Measurements from ENCODE around the gene CRABP2.

CRABP2 gene

DNA sequence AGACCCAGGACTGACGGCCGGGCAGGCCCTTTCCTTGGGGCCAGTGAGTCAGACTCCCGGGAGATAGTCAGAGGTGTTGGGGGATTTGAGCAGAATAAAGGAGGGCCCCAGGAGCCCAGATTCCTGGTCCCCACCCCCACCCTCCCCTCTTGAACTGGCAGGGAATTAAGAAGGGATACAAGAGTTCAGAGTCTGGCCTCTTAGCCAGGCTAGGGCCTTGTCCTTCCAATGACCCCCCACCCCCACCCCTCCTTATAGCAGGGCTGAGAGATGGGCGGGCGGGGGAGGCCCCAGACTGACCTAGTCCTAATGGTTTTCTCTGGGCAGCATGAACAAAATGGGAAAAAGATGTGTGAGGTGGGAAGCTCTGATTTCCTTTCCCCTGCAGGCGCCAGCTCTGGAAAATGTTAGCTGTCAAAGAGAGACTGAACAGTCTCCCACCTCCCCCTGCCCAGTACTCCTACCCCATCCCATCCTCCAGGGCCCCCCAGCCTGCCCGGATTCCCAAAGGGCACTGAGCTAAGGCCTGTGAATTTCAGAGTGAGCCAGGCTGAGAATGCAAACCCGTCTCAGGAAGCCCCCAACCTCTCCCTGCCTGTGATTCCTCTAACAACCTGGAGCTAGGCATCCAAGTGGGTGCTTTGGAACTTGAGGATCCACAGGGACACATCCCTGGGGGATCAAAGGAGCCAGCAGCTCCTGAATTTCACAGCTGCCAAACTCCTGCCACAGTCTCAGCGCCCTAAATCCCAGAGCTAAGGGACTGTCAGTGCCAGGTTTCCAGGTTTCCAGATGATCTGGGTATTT, 5.8 kb upstream of the CRABP2 start:
- in situ Hi-C loops (cut with HindIII; ENCODE audit: low pct_unique_long_range_greater_than_20kb, low sequenced_read_pairs): no loop called here
- DNase-seq (ENCODE audit: low read depth in 1 of 2, low spot score in 1 of 2): no peak
- no peak for TF ChIP-seq JUND (IDR thresholded peaks at IDR 0.05; ENCODE audit: low read depth)

DNA sequence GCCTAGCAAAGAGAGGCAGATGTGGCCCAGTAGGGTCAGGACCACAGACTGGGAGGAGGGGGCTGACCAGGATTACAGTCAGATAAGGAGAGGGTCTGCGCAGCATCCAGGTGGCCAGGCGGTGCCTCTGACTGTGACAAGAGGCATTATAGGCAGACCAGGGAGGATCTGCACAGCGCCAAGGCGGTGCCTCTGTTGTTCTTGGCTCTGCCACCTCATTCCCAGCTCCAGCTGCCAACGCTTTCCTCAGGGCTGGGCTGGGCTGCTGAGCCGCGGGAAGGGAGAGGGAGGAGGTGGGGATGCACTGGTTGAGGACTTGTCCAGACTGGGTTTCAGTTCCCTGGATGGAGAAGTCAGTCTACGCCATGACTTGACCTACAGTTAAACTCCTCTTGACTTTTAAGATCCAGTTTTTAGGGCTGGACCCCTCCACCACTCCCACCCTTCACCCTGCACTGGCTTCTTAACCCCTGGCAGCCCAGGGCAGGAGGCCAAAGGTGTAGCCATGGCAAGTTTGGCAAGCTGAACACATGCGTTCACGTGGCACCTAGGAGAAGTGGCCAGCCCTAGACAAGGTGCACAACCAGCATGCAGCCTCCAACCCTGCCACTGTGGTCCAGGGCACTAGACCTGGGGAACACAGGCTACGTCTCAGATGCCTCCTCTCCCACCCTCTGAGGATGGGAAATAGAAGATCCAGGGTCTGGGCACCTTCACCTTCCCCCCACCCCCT, 4.5 kb upstream of the CRABP2 start:
- TF ChIP-seq JUND (IDR thresholded peaks at IDR 0.05; ENCODE audit: low read depth): no peak
- DNase-seq (ENCODE audit: low read depth in 1 of 2, low spot score in 1 of 2): peak in 1 of 2 experiments; percentile 87
- in situ Hi-C loops (cut with HindIII; ENCODE audit: low pct_unique_long_range_greater_than_20kb, low sequenced_read_pairs): no loop called here

DNA sequence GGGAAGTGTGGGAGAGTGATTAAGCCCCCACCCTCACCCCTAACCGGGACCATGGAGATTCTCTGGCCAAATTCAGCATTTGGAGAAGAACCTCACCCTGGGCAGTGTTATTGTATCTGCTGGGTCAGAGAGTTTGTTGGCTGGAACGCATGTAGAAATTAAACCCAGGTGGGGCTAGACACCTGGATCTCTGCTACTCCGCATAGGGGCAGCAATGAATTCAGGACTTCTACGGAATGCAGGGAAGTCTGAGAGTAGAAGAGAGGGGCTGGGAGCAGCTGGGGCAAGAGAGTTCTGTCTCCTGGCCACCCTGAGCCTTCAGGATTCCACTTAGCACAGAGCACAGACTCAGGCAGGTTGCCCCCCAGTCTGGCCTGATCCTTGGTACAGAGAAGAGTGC, 3.6 kb upstream of the CRABP2 start:
- no peak for DNase-seq (ENCODE audit: low read depth in 1 of 2, low spot score in 1 of 2)
- in situ Hi-C loops (cut with HindIII; ENCODE audit: low pct_unique_long_range_greater_than_20kb, low sequenced_read_pairs): no loop called here
- TF ChIP-seq JUND (IDR thresholded peaks at IDR 0.05; ENCODE audit: low read depth): no peak

DNA sequence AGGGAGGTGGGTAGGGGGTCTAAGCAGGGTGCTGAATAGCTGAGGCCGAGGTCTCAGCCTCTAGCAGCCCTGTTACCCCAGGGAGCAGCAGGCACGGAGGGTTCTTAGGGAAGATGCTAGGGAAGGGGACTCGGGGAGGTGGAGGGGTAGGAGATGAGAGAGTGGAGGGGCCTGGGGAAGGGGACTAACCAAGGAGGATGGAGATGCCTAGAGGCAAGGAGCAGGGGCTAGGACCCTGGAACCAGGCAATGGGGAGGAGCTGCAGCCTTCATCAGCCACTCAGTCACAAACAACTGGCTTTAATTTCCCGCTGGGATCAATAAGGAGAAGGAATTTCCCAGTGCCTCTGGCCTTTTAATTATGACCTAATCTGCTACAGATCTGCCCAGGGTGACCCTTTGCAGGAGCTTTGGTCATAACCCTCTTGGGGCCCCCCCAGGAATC, 2.9 kb upstream of the CRABP2 start:
- in situ Hi-C loops (cut with HindIII; ENCODE audit: low pct_unique_long_range_greater_than_20kb, low sequenced_read_pairs): no loop called here
- TF ChIP-seq JUND (IDR thresholded peaks at IDR 0.05; ENCODE audit: low read depth): no peak
- DNase-seq (ENCODE audit: low read depth in 1 of 2, low spot score in 1 of 2): no peak

DNA sequence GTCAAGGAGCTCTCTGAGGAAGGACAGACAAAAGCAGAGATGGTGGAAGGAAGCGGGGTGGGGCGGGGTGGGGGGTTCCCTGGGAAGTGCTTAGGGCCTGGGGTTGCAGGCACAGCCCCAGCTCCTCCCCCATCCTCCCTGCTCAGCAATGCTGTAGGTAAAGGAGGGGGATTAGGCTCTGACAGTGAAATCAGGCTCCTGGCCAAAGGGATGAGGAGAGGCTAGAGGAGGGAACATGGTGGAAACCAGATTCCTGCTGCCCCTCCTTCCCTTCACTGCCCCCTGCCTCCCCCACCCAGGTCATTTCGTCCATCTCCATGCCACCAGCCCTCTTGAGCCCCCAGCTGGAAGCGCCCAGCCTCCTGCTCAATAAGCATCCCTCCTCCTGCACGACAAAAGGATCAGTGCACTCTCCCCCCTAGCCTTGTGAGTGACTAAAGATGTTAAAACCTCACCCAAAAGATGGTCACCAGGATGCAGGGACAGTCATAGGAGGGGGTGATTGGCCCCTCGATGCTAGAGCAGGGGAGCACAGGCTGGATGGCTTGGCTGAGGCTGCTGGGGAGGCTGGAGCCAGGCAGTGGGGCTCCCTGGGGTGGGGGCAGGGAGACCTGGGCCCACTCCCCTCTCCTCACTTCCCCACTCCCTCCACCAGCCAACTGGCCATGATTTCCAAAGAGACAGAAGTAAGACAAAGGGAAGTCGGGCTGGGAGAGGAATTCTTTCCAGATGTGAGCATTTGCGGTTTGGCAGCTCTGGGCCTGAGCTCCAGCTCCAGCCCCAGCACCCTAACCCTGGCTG, 2.2 kb upstream of the CRABP2 start:
- in situ Hi-C loops (cut with HindIII; ENCODE audit: low pct_unique_long_range_greater_than_20kb, low sequenced_read_pairs): no loop called here
- DNase-seq (ENCODE audit: low read depth in 1 of 2, low spot score in 1 of 2): no peak
- TF ChIP-seq JUND (IDR thresholded peaks at IDR 0.05; ENCODE audit: low read depth): no peak

DNA sequence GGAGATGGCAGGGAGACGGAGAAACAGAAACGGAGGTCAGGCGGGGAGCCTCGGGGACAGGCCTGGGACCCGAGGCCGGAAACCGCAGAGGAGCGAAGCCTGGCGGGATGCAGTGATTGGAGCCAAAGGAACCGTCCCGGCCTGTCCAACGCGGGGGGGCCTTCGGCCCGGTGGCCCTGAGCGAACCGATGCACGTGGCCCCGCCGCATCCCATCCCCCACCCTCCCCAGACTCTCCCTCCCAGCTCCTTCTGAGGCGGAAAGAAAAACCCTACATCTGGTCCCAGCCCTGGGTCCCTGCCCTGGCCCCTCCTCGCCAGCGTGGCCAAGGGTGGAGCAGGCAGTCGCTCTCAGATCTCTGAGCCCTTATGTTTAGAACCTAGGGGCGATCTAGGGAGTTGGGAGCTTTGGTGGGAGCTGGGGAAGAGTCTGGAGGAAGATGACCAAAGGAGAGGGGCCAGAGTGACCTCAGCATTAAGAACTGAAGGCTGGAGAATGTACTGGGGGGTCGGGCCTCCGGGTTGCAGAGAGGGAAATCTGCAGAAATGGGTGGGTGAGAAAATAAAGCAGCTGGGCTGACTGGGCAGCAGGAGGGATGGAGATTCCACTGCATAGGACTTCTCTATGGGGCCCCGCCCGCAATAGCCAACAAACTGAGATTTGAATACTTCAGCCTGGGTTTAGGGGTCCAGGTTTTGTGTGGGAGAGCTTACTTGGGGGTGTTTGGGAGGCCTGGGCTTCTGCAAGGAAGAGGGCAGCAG, 1.5 kb upstream of the CRABP2 start:
- peak in 1 of 2 experiments; percentile 60 for DNase-seq (ENCODE audit: low read depth in 1 of 2, low spot score in 1 of 2)
- in situ Hi-C loops (cut with HindIII; ENCODE audit: low pct_unique_long_range_greater_than_20kb, low sequenced_read_pairs): no loop called here
- no peak for TF ChIP-seq JUND (IDR thresholded peaks at IDR 0.05; ENCODE audit: low read depth)

DNA sequence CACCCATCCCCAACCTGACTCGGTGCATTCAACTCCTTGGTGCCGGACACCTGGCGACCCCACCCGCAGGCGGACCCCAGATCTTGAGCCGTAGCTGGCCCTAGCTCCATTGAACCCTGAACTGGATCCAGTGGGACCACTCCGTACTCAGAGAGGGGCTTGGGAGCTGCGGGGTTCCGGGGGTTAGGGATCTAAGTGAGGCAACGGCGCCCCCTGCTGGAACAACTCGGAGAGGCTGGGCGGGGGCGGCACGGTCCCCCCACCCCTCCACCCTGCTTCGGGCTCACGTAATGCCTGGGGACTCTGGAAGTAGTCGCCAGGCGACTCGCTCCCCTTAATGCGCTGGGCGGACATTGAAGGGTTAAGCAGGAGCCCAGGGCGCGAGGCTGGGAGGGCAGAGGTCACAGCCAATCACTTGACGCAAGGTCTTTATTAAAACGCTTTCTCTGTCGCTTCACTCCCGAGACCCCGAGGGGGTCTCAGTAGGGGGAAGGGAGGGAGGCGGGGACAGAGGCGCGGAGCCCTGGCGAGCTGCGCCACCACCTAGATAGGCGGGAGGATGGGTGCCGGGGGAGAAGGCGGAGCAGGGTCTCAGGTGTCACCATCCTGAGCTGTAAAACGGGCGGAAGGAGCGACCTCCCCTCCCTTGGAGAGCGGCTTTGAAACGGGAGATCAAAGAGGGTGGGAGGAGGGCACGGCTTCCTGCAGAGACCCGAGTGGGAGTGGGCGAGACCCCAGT, 704 bp upstream of the CRABP2 start:
- peak in 1 of 2 experiments; percentile 79 for DNase-seq (ENCODE audit: low read depth in 1 of 2, low spot score in 1 of 2)
- TF ChIP-seq JUND (IDR thresholded peaks at IDR 0.05; ENCODE audit: low read depth): no peak
- in situ Hi-C loops (cut with HindIII; ENCODE audit: low pct_unique_long_range_greater_than_20kb, low sequenced_read_pairs): no loop called here

DNA sequence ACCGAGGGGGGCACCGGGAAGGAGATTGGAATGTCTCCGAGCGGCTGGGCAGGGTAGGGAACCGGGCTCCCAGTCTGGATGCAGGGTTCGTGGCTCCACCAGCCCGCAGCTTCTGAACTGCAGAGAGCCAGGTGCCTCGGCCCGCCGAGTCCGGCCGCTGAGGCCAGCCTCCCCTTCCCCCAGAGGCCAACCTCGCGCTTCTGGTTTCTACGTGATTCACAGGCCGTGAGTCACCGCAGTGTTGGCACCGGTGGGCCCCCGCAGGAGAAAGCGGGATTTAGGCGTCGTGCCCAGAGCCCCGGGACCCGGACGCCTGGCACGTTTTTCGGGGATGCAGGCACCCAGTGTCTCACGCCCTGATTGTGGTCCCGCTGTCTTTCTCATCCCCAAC, 458 bp downstream of the CRABP2 start:
- peak in 1 of 2 experiments; percentile 74 for DNase-seq (ENCODE audit: low read depth in 1 of 2, low spot score in 1 of 2)
- in situ Hi-C loops (cut with HindIII; ENCODE audit: low pct_unique_long_range_greater_than_20kb, low sequenced_read_pairs): no loop called here
- TF ChIP-seq JUND (IDR thresholded peaks at IDR 0.05; ENCODE audit: low read depth): no peak

DNA sequence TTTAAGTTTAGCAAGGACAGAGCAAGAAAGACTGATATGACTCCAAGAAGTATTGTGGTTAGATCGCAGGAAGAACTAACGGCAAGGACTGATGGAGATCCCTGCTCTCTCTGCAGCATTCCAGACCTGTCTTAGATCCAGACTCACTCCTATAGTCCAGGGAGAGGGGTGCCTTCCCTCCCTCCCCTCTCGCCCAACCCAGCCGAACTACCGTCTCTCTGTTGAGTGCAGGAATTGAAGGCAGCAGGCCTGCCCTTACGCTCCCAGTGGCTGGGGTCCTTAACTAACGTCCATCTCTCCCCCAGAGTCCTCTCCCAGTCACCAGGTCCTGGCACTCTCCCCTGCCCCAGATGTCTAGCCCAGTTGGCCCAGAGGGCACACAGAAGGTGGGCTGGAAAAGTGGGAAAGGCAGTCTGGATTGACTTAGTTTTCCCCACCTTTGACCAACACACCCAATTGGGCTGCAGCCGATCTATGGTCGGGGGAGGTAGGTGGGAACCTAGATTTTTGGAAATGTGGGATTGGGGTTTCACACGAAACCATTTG, 1.1 kb downstream of the CRABP2 start:
- in situ Hi-C loops (cut with HindIII; ENCODE audit: low pct_unique_long_range_greater_than_20kb, low sequenced_read_pairs): no loop called here
- no peak for TF ChIP-seq JUND (IDR thresholded peaks at IDR 0.05; ENCODE audit: low read depth)
- no peak for DNase-seq (ENCODE audit: low read depth in 1 of 2, low spot score in 1 of 2)

DNA sequence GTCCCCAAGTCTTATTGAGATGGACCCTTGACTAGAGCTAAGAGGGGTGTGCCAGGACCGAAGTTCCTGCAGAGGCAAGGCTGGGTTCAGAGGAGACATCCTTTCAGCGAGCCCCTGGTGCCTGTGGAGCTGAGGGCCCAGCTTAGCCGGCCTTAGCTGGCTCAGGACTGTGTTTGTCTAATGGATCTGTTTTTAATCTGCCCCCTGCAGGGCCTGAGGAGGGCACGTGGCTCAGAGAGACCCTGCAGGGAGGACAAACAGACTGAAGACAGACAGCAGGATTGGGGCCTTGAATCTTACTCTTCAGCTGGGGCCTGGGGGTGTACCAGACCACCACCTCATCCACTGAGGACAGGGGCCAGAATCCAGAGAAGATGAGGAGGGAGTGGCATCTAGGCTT, 1.6 kb downstream of the CRABP2 start:
- TF ChIP-seq JUND (IDR thresholded peaks at IDR 0.05; ENCODE audit: low read depth): no peak
- DNase-seq (ENCODE audit: low read depth in 1 of 2, low spot score in 1 of 2): no peak
- in situ Hi-C loops (cut with HindIII; ENCODE audit: low pct_unique_long_range_greater_than_20kb, low sequenced_read_pairs): no loop called here

DNA sequence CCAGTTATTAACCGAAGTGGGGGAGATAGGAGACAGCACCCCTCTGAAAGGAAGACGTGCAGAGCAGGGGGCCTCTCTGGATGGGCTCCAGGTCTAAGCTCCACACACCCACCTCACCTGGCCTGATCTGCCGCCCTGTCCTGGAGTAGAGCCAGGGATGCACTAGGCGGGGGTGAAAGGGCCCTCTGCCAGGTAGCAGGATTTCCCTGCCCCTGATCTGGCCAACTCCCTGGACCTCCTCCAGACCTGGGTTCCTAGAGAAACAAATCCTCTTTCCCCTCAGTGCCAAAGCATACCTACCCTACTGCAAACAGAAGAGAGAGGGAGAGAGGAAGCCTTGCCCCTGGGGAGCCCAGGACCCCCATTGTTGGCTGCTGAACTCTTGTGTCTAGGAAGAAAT, 2.0 kb downstream of the CRABP2 start:
- in situ Hi-C loops (cut with HindIII; ENCODE audit: low pct_unique_long_range_greater_than_20kb, low sequenced_read_pairs): no loop called here
- no peak for TF ChIP-seq JUND (IDR thresholded peaks at IDR 0.05; ENCODE audit: low read depth)
- no peak for DNase-seq (ENCODE audit: low read depth in 1 of 2, low spot score in 1 of 2)

Data from T47D (cell line).